CD4-positive, alpha-beta T cell (primary cell): ENCODE data around the gene CLCNKA. TPM values are rescaled to one million over a fixed set of nuclear protein-coding genes. Genes with fewer than 3 reads are reported as not detected.

Experiments used
- ATAC-seq: fragments of 200-7000 bp; cut with Tn5 transposase; one replicate; pipeline ENCODE4 v1.10.0; 2022; ENCODE audit warnings: mild to moderate bottlenecking; ENCODE audit not compliant: poor library complexity
- CTCF ChIA-PET: fragments of 350-600 bp; sonication (Branson Sonifier 250); formaldehyde crosslinking; loops from one replicate; lab custom pipeline; 2021; ENCODE audit warnings: antibody characterized with exemption, inconsistent platforms; lab: Charles Lee
- POLR2A ChIA-PET: fragments of 350-600 bp; sonication (Branson Sonifier 250); formaldehyde crosslinking; loops from one replicate; lab custom pipeline; 2021; ENCODE audit warnings: antibody characterized with exemption, inconsistent platforms; lab: Charles Lee
- DNase-seq, 14 experiments: peaks; one replicate each; pipeline ENCODE4 v3.0.0-alpha.2; 2013 to 2020; ENCODE audit warnings: mixed read lengths in 2 of 14
- H3K27ac ChIP-seq, 2 donors: one replicate each; pipeline versions ENCODE4 v1.5.1 to v1.7.0; 2013; ENCODE audit warnings: low read length in 2 of 2, low read depth in 1 of 2, mild to moderate bottlenecking in 1 of 2
- H3K27me3 ChIP-seq, 2 experiments: 1 replicate in 1 of 2; 2 replicates in 1 of 2; pipeline versions ENCODE4 v1.6.1 to v1.7.0; 2013; ENCODE audit warnings: low read length in 2 of 2, control low read depth in 1 of 2, mild to moderate bottlenecking in 1 of 2, moderate library complexity in 1 of 2; ENCODE audit not compliant: insufficient read depth in 2 of 2, control insufficient read depth in 1 of 2
- H3K36me3 ChIP-seq: one replicate; pipeline ENCODE4 v1.6.1; 2013; ENCODE audit warnings: low read length, control low read depth; ENCODE audit not compliant: insufficient read depth
- H3K4me1 ChIP-seq: one replicate; pipeline ENCODE4 v1.6.1; 2013; ENCODE audit warnings: low read length, control low read depth; ENCODE audit not compliant: insufficient read depth
- H3K4me3 ChIP-seq: one replicate; pipeline ENCODE4 v1.5.1; 2013; ENCODE audit warnings: mild to moderate bottlenecking, low read length, moderate library complexity
- H3K9me3 ChIP-seq, 2 experiments: 1 replicate in 1 of 2; 2 replicates in 1 of 2; pipeline versions ENCODE4 v1.6.1 to v1.7.0; 2013; ENCODE audit warnings: low read length in 2 of 2, mild to moderate bottlenecking in 2 of 2, control low read depth in 1 of 2, moderate library complexity in 1 of 2; ENCODE audit not compliant: control insufficient read depth in 1 of 2, insufficient read depth in 1 of 2
- H3K27ac Mint-ChIP-seq: one replicate; pipeline ENCODE4 v1.8.0; 2020; ENCODE audit warnings: mixed read lengths
- H3K27me3 Mint-ChIP-seq: one replicate; pipeline ENCODE4 v1.8.0; 2021; ENCODE audit warnings: mixed read lengths
- H3K36me3 Mint-ChIP-seq: one replicate; pipeline ENCODE4 v1.8.0; 2021; ENCODE audit warnings: low read depth, mixed read lengths
- H3K4me1 Mint-ChIP-seq: one replicate; pipeline ENCODE4 v1.8.0; 2021; ENCODE audit warnings: low read depth, mixed read lengths
- H3K4me3 Mint-ChIP-seq: one replicate; pipeline ENCODE4 v1.8.0; 2020; ENCODE audit warnings: mild to moderate bottlenecking, mixed read lengths
- H3K9me3 Mint-ChIP-seq: one replicate; pipeline ENCODE4 v1.8.0; 2020; ENCODE audit warnings: mixed read lengths
- CTCF ChIP-seq: fragments of 200-600 bp; IDR thresholded peaks from one replicate; pipeline ENCODE4 v1.8.0; 2022; ENCODE audit warnings: antibody characterized with exemption, mild to moderate bottlenecking
- intact Hi-C, 2 experiments: fragments of 100-400 bp; cut with DNase I in 1 of 2; cut with micrococcal nuclease in 1 of 2; formaldehyde crosslinking; loops; one replicate each; pipeline versions ENCODE4 v1.15.1 to v1.9.0; 2023 to 2025; cut with DNase I, micrococcal nuclease
- total RNA-seq, 174 experiments: library from RNA in 2 of 174; stranded (reverse) in 2 of 174; gene quantifications; one replicate each; pipeline ENCODE4 v1.2.3 and lab custom pipeline; 2021 to 2026

Gene CLCNKA
- total RNA-seq, 2 experiments from 2014 or later, result not detected

GRCh38 chr1:16018308-16018707 is 3.5 kb upstream of the CLCNKA start:
- intact Hi-C loops, result no loop called here
- no peak overlapping the region for H3K27ac ChIP-seq
- peaks cover 0 to 3% of the 10 kb centered on the region in 2 experiments for H3K27me3 ChIP-seq
- Mint-ChIP-seq H3K36me3 (no peaks in the 10 kb centered on the region), H3K27me3 (peaks cover 17% of the 10 kb centered on the region), H3K4me1 (no peaks in the 10 kb centered on the region), H3K27ac (no peak overlapping the region), H3K4me3 (no peak overlapping the region), H3K9me3 (no peaks in the 10 kb centered on the region)
- ChIA-PET POLR2A (no interaction called here), CTCF (interaction anchor here (0.6 kb wide), 1 partner anchor 171 kb away, joined by 3 read pairs; no protein-coding TSS in a partner anchor)
- DNase-seq (no peak), ATAC-seq (no peak)
- no peak for TF ChIP-seq CTCF
- H3K4me1 ChIP-seq, result peaks cover 2% of the 10 kb centered on the region
- no peaks in the 10 kb centered on the region for H3K36me3 ChIP-seq
- no peaks in the 10 kb centered on the region for H3K9me3 ChIP-seq
- H3K4me3 ChIP-seq, result no peak overlapping the region

- Histone ChIP-seq H3K27me3 (no peaks in the 10 kb centered on the region), H3K36me3 (no peaks in the 10 kb centered on the region), H3K4me1 (no peaks in the 10 kb centered on the region), H3K27ac (no peak overlapping the region), H3K9me3 (no peaks in the 10 kb centered on the region), H3K4me3 (no peak overlapping the region)
- ATAC-seq (no peak), DNase-seq (no peak)
- Mint-ChIP-seq H3K4me3 (no peak overlapping the region), H3K4me1 (no peaks in the 10 kb centered on the region), H3K27me3 (peaks cover 17% of the 10 kb centered on the region), H3K27ac (no peak overlapping the region), H3K36me3 (no peaks in the 10 kb centered on the region), H3K9me3 (no peaks in the 10 kb centered on the region)
- no peak for TF ChIP-seq CTCF
- intact Hi-C loops, result no loop called here
- CTCF ChIA-PET, result no interaction called here
- POLR2A ChIA-PET, result no interaction called here
Measured at GRCh38 chr1:16018749-16019643, 2.8 kb upstream of the CLCNKA start.

DNA sequence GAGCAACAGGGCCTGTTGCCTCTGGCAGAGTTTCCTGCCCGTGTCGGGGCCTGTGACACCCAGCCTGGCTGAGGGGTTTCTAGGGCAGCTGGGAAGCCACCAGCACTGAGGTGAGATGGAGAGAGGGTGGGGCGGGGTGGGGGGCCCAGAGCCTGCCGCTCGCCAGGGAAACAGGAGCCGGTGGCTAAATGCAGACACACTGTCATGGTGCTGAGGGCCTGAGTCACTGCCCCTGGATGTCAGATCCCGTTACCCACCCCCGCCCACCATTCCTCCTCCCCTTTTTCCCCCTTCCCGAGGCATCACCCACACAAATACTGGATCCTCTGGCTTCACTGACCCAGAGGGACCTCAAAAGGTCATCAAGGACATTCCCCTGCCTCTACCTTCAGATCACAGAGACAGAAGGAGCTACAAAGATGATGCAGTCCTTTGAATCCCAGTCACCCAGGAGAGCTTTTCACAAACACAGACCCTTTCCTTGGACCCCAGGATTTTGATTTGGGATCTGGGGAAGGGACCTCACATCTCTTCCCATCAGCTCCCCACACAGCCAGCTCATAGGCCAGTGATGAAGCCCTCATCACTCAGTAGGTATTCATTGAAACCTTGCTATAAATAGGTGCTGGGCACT is 2.1 kb upstream of the CLCNKA start:
- no peak for TF ChIP-seq CTCF
- H3K36me3 Mint-ChIP-seq, result no peaks in the 10 kb centered on the region
- H3K36me3 ChIP-seq, result no peaks in the 10 kb centered on the region
- ChIA-PET POLR2A (no interaction called here), CTCF (no interaction called here)
- DNase-seq (no peak), ATAC-seq (no peak)
- H3K27me3 Mint-ChIP-seq, result peaks cover 12% of the 10 kb centered on the region
- no peak overlapping the region for H3K4me3 ChIP-seq
- H3K9me3 ChIP-seq, result no peaks in the 10 kb centered on the region
- no peak overlapping the region for H3K4me3 Mint-ChIP-seq
- no peaks in the 10 kb centered on the region for H3K4me1 ChIP-seq
- no peak overlapping the region for H3K27ac Mint-ChIP-seq
- H3K9me3 Mint-ChIP-seq, result no peaks in the 10 kb centered on the region
- no peak overlapping the region for H3K27ac ChIP-seq
- no peaks in the 10 kb centered on the region for H3K27me3 ChIP-seq
- intact Hi-C loops, result no loop called here
- H3K4me1 Mint-ChIP-seq, result no peaks in the 10 kb centered on the region
